ENCODE data around the gene ADAM19.

The ADAM19 gene

DNA sequence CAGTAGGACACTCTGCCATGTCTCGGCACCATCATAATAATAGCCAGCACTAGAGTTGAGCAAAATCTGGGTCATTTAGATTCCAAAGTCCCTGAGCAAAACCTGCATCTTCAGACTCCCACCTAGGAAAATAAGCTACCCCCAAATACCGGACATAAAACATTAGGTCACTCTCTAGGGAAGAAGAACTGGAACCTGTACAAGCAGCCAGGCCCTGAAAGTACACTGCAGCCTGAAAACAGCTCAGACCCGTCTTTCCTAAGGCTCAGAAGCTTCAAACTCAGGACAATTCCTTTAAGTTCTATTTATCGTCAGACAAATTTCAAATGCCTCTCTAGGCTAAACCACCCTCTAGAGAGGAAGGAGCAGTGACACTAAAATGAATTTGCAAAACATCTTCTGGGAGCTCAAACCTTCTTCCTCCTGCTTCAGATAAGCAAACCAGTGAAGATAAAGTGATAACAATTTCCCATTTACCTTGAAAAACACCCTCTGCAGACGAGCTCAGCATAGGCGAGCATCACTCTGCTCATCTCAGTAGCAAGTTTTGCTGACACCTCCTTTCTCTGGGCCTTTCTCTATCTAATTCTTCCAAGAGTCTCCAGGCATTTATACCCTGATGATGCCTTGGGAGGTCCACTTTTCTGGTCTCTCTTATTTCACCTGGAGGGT is 34.0 kb downstream of the ADAM19 start:
- DNase-seq = peak in 1 of 2 donors; percentile 66

DNA sequence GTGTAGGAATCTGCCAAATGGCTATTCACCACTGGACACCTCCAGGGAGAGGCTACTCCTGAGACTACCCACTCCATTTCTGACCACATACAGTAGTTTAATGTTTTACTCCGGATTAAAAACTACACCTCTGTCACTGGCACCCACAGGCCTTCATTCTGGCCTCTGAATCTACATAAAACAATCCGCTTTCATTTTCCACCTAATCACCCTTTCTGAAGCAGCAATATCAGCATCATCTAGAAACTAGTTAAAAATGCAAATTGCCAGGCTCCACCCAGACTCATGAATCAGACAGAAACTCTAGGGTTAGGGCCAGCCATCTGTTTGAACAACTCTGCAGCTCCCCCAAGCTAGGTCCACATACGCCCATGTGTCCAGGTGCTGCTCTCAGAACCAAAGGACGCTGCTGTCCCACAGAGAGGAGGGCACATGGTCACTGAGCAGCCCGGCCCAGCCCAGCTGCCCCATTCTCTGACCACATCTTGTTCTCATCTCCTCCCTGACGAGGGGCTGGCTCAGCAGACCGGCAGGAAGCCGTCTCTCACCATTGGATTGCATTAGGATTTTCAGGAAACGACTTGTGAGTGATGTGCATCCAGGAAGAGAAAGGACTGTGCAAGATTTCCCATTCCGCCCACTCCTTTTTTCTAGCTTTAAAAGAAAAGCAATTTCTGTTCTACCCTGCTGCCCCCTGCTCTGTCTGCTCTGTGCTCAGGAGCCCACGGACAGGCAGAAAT is 34.7 kb downstream of the ADAM19 start:
- DNase-seq = peak; percentile 33 to 70

DNA sequence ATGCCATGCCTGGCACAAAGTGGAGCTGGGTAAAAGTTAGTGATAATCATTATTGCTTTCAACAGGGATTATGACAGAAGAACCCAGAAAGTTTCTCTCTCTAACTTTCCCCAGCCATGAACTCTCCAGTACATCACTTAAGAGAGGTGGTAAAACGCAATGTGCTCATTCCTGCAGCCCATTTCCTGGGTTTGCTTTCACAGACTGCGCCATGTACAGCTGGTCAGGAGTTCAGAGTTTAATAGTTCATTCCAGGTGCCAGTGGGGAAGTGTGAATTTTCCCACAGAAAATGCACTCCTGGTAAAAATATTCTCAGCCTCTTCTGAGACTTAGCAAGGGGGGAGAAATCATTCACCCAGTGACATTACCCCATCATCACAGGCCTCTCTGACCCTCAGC is 35.5 kb downstream of the ADAM19 start:
- no peak for DNase-seq

DNA sequence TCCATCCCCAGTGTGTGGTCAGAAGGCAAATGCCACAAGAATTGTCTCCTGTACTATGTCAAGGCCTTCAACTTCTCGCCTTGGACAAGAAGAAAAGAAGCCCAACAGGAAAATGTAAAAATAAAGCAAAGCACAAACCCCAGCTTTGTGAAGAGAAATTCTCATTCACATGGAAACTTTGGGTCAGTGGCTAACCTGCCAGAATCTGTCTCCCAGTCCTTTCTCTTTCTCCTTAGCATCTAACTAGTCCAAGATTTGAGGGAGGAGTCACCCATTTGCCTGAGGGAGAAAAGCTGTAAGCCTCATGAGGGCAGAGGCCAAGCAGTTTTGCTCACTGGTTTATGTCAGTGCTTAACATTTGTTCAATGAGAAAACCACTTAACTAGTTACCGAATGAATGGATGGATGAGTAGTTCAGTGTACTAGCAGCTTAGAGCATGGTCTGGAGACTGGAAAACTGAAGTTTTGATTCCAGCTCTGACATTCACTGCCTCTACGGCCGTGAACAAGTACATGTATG is 36.0 kb downstream of the ADAM19 start:
- no peak for DNase-seq

DNA sequence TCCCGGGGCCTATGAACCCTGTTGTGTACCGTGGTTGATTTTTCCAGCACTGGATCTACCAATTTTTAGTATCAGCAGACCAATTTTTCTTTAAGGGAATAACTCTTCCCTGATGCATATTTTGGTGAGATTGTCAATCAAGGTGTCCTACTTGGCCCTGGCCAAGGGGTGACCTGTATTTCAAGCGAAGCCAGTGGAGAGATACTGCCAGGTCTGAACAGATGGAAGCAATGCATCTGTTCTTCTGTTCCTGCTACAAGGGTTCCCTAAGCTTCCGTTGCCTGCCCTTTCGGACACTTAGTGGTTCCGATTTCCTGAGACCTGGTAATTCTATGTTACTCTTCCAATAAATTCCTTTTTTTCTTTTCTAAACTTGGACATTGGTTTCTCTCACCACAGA is 37.3 kb downstream of the ADAM19 start:
- no peak for DNase-seq

DNA sequence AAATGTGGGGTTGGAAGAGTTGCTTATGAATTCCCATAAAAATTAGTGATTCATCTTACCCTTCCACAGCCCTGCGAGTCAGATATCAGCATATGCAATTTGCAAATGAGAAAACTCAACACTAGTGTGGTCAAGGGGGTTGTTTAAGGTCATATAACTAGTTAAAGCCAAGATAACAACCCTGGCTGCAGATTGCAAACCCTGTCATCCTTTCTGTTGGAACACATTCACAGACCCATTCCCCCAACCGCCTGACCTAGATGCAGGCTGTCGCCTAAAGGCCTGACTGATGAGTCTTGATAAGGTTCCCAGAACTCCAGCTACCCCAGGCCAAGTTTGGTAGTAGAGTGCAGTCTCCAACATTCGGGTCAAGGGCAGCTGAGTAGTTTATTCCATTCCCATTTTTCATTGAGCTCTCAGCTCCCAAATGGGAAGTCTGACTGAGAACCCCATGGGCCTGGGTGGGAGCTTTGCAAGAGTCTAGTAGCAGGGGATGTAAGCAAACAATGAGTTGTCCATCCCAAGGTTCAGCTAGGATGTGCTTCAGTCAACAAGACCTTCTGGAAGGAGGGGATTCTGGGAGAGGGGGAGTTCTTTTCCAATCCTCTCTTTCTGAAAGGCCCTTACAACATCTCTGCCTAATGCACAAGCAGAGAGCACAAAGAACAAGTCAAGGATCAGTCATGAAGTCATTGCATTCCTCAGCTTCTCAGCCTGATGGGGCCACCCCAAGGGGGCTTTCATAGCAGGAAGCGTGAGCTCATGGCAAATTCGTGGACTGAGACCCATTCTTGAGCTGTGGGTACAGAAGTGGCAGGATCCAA is 40.3 kb downstream of the ADAM19 start:
- no peak for DNase-seq

DNA sequence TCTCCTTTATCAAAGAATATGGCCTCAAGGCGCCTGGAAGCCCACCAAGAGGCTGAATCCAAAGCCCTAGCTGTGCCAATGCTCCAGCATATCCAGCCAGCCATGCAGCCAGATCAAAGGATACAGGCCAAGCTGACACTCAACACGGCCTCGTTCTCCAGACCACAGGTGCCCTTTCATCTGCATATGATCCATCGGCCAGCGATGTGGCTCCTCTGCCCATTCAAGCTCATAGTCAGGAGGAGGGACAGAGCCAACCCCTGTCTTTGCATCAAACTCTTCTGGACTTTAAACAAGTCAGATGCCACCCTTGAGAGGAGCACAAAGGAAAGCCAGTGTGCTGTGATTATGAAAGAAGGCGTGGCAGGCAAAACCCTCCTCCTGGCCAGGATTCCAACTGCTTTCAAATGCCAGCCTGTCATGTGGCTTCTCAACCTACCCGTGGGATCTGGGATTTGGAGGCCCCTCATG is 42.5 kb downstream of the ADAM19 start:
- no peak for DNase-seq

DNA sequence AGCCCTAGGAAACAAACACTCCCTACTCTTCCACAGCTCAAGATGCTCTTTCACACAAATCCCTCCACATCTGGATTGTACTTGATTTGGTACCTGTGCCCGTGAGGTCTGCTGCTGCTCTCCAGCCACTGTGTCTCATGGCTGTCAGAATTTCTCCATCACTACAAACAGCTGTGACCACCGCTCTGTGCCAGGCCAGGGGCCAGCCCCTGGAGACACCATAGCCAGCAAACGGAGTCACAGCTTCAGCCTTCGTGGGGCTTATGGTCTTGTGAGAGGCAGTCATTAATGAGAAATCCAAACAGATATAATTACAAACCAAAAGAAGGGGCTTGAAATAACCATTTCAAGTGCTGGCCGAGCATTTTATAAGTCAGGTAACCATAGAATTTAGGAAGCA is 43.6 kb downstream of the ADAM19 start:
- no peak for DNase-seq

DNA sequence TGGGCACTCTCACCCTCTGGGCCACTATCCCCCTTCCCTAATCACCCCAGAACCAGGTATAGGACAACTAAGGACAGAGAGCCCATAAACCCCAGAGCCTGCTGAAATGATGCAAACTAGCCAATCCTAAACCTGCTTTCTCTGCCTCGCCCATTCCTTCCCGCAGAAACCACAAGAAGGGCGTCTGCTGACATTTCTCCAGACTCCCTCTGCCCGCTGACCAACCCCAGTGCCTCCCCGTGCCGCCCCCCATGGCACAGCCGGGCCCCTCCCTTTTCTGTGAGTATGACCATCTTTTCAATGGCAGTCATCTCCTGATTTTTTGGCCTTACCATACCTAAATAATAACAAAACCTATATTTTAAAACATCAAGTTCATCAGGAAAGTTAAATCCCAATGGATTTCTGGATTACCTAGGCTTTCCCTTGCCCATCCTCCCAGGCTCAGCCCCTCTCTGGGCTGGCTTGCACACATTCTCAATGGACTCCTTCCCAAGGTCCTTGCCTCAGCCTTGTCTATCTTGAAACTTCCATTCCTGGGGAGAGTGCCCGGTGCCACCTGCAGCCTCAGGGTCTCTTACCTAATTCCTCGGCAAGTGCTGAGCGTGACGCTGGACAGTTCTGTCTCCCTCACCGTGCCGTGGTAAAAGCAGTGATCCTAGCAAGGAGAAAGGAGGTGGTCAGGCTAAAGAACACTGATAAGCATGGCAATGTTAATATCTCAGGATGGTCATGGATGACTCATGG is 45.2 kb downstream of the ADAM19 start:
- no peak for DNase-seq

DNA sequence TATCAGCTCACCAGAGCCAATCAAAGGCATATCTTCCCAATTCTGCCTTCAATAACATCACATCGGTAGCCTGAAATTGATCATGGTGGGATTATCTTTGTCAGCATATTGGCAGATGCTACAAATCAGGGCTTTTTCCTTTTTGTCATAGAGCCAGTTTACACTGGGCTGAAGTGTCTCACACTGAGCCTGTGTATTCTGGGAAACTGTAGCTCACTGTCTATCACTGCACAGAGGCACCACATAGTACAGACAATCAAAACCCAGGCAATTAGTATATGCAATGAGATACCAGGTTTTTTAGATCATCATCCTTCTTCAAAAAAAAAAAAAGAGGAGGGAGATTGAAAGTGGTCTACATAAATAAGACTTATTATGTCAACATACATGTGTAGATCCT is 46.6 kb downstream of the ADAM19 start:
- no peak for DNase-seq

DNA sequence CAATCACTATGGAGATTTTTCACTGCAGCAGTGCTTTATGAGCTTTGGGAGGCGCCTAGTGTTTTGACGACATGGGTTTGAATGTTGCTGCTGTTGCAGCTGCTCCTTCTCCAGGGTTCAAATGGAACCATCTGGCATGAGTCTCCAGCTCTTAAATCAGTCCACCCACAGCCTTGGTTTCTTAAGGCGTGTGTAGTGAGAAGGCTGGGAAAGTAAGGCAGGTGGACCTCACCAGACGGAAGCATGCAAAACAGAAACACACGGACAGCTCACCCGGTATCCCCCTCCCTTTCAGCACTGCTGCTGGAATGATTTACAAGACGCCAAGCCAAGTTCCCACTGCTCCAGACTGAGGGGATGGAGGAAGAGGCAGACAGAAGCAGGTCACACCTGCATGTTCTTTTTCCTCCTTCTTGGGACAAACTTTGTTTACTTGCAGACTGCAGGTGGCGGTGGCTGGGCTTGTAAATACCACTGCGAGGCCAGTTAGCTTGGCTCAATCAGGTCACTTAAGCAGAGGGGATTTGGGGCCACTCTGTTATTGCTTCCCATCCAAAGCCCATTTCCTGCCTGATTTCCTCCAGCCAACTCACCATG is 47.4 kb downstream of the ADAM19 start:
- no peak for DNase-seq

DNA sequence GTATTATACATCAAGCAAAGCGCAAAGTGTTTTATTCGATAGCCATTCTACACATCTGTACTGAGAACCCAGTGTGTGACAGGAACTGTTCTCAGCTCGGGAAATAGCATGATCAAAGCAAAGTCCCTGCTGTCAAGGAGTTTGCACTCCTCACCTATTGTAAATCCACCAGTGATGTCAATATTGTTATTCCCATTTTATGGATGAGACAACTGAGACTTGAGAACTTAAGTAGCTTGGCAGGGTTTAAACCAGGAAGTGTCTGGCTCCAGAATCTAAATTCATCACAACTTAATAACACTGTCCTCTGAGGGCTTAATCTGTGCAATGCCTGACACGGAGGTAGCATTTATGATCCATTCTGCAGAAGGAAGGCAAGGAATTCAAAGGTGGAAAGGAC is 50.7 kb downstream of the ADAM19 start:
- no peak for DNase-seq

DNA sequence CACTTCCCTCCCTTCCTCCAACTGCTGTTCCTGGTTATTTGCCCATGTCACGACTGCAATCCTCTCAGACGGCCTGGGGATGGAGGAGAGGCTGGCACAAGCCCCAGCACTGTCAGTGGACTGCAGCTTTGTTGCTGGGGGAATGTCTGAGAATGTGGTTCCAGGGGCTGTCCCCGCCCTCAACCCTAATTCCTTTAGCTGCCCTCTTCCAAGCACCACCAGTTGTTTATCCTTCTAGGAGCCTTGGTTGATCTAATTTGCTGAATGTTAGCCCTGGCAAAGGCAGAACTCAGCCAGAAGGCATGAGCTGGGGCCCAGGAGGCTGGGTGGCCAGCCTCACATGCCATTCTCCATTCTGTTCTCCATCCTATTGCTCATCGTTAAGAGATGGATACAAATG is 51.6 kb downstream of the ADAM19 start:
- no peak for DNase-seq

DNA sequence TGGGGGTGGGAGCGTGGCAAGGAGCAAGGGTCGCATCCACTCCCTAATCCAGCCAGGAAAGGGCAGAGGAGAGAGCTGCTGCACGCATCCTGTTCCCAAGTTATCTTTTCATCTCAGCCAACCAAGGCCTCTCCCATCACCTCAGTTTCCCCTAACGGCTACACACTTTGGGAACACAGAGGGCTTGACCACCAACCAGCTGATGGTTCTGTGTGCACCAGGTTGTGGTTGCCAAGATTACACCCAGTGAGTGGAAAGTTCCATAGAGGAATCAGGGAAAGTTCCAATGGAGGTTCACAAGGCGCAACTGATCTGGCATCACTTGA is 53.9 kb downstream of the ADAM19 start:
- DNase-seq = no peak

DNA sequence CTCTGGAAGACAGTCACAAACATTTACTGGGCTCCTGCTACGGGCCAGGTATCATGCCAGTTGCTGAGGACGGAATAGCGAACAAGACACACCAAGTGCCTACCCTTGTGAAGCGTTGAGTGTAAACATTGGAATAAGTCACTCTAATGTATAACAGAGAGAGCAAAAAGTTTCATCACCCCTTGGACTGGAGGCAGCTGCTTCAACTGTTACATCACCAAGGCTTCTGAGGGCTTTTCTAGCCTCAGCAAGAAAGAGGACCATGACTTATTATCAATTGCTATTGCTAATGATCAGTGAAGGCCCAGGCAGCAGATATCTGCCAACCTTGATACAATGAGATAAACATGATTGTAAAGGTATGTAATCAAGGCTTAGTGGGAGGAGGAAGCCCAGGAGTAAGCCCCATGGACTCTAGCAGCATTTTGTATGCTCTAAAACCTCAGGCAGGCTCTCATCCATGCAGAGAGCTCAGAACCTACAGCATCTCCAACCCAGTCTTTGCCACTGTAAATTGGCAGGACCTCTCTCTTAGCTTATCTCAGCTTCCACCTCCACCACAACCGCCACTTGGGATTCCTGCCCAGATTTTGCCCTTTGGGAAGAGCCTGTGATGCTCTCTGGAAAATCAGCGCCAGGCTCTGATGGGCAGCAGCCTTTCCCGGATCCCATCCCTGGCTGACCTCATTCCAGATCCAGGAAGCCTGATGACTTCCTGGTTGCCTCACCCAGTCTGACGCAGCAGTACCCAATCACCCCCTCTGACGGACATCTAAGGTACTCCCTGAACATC is 54.5 kb downstream of the ADAM19 start:
- DNase-seq = no peak

DNA sequence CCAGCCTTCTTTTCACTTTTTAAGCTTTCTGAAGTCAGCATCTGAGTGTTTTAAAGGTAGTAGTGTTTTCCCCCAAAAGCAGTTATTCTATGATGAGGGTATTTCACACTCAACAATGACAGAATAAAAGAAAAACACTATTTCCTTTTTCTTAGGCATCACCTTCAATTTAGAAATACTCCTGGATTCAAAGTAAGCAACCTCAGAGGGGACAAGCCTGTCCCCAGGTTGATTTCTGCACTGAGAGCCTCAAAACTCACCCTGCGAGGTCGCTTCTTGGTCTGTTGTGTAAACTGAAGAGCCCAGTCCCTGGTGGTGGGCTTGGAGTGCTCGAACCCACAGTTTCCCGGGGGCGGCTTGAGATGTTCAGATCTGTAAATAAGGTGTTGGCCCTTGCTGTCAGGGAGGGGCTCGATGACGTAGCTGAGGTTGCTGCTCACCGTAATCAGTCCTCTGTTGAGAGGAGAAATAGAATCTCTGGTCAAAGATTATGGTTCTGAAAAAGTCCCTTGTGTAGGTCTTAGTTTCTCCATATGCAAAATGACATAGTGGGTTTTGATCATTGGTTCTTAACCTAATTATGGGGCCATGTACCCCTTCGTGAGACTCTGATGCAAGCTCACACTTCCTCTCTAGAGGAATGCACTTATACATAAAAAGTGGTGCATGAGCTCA is 55.9 kb downstream of the ADAM19 start:
- DNase-seq = no peak

DNA sequence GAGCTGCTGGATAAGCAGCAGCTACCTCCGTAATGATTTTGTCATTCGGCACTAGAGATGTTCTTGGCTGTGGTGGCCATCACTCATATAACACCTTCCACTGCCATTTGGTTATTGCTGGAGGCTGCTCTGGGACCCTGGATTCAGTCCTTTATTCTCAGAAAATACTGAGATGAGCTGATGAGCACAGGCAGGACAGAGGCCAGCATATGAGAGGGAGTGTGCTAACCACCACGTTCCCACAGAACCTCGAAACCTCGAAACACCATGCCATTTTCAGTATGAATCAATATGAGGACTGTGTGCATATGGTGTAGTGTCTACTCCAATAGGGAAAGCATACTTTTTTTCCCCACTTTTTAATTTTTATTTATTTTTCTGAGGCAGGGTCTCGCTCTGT is 56.6 kb downstream of the ADAM19 start:
- no peak for DNase-seq

DNA sequence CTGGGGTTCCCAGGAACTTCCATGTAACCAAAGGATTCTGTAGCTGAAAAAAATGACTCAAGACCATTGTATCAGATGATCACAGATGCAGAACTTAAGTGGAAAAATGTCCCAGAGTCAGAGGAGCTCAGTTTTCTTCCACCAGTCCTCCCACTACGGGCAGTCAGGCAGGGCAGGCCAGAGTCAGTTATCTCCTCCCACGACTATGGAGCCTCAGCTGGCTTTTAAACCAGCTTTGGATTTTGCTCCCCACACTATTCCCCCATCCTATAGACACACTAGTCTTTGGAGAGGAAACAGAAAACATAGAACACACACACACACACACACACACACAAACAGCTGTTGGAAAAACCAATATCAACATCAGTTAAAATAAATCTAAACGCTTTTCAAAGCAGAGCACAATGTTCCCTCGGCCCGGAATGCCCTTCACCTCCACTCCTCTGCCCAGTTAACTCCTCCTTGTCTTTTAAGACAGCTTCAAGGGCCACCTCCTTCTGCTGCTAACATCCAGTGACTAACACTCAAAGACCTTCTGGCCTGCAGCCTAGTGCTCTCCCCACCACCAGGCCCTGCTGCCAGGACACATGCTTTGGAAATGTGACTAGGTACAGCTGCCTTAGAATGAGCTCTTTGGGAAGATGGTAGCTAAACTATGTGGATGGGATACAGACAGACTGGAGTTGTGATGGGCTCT is 58.8 kb downstream of the ADAM19 start:
- DNase-seq = no peak

DNA sequence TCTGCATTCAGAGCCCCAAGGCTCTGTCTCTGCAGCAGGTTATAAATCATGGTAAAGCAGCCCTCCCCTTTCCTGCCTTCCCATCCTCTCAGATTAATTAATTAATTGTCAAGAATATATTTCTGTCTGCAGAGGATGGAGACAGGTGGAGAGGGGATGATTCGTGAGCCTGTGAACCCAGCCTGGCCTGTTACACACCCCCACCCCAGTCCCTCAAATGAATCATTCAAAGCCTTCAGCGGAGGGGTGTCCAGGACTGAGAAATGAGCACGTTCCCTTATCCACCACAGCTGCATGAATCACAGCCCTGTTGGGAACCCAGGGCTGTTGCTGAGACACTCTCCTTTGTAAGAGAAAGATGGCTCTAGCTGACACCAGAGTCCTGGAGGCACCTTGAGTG is 59.6 kb downstream of the ADAM19 start:
- no peak for DNase-seq

DNA sequence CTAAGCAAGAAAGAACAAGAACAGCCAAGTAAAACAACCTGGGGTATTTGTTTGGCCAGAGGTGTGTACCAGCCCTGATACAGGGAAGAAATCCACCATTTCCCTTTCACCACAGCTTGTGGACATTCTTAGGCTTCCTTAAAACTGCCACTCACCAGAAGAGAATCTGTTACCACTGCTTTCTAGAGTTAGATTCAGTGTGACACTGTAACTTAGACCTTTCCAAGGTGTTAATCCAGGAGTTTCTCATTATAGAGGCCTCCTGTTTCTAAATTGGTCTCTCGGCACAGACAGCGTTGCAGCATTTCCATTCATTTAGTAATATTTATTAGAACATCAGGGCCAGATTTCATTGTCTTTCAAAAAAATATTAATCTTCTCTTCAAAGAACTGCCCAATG is 60.6 kb downstream of the ADAM19 start:
- no peak for DNase-seq

All from CD4-positive, alpha-beta T cell treated with Interleukin-4 for 1 hour (primary cell).